ENCODE data around the gene ZMYND10.

ZMYND10 gene

GRCh38 chr3:50378024-50378423, 32.5 kb upstream of the ZMYND10 start:
- no peak overlapping the region for H3K4me3 ChIP-seq
- no peak for DNase-seq (ENCODE audit: low spot score)
- no peak for TF ChIP-seq CTCF (IDR thresholded peaks at IDR 0.05)
- no peak overlapping the region for H3K27ac ChIP-seq

- DNase-seq (ENCODE audit: low spot score): no peak
- Histone ChIP-seq H3K4me3 (no peak overlapping the region), H3K27ac (no peak overlapping the region)
- no peak for TF ChIP-seq CTCF (IDR thresholded peaks at IDR 0.05)
Observed at GRCh38 chr3:50375258-50375931, 29.9 kb upstream of the ZMYND10 start.

GRCh38 chr3:50374363-50375257, 29.1 kb upstream of the ZMYND10 start:
- TF ChIP-seq CTCF (IDR thresholded peaks at IDR 0.05): no peak
- no peak for DNase-seq (ENCODE audit: low spot score)
- Histone ChIP-seq H3K4me3 (no peak overlapping the region), H3K27ac (no peak overlapping the region)

- TF ChIP-seq CTCF (IDR thresholded peaks at IDR 0.05): no peak
- H3K27ac ChIP-seq: no peak overlapping the region
- DNase-seq (ENCODE audit: low spot score): no peak
Observed at GRCh38 chr3:50373146-50374051, 27.9 kb upstream of the ZMYND10 start.

GRCh38 chr3:50372349-50372748, 26.8 kb upstream of the ZMYND10 start:
- DNase-seq (ENCODE audit: low spot score): no peak
- no peak for TF ChIP-seq CTCF (IDR thresholded peaks at IDR 0.05)
- Histone ChIP-seq H3K27ac (no peak overlapping the region), H3K4me3 (no peak overlapping the region)

More at GRCh38 chr3:50373146-50374051, 27.9 kb upstream of the ZMYND10 start:
- H3K4me3 ChIP-seq: no peak overlapping the region

- Histone ChIP-seq H3K27ac (no peak overlapping the region), H3K4me3 (no peak overlapping the region)
- no peak for DNase-seq (ENCODE audit: low spot score)
- TF ChIP-seq CTCF (IDR thresholded peaks at IDR 0.05): no peak
Observed at GRCh38 chr3:50371133-50371685, 25.7 kb upstream of the ZMYND10 start.

Measured in coronary artery (tissue), 2 donors.